ENCODE data around the gene PCDHGB5.

DNA sequence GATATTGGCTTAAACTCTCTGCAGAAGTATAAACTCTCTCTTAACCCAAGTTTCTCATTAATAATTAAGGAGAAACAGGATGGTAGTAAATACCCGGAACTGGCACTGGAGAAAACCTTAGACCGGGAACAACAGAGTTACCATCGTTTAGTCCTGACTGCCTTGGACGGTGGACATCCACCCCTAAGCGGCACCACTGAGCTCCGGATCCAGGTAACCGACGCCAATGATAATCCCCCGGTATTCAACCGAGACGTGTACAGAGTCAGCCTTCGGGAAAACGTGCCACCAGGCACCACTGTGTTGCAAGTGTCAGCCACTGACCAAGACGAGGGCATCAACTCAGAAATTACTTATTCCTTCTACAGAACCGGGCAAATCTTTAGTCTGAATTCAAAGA, 861 bp downstream of the PCDHGB5 start:
- no peak for TF ChIP-seq CTCF (IDR thresholded peaks at IDR 0.05)
- no peak for TF ChIP-seq EZH2phosphoT487 (IDR thresholded peaks at IDR 0.05; ENCODE audit: borderline replicate concordance, low read depth)
- TF ChIP-seq POLR2AphosphoS5 (IDR thresholded peaks at IDR 0.05; ENCODE audit: low read depth, low read length), result no peak
- no peak for TF ChIP-seq MEF2A (IDR thresholded peaks at IDR 0.05; ENCODE audit: borderline replicate concordance, low read depth)
- TF ChIP-seq RAD21 (IDR thresholded peaks at IDR 0.05; ENCODE audit: low read length), result no peak

Measured in SK-N-SH (cell line).